Activated CD4-positive, alpha-beta T cell treated with anti-CD3 and anti-CD28 coated beads for 48 hours (primary cell): ENCODE measurements around the gene G6PC3.
A peak's percentile ranks its signal among the peaks of the same experiment; 100 is the strongest.
"Not testable (repeated sequence)": the region's sequence is repeated elsewhere in the genome, so short reads cannot be mapped to it uniquely, and the experiment has no call there.

Experiments used
- DNase-seq: peaks from one replicate; pipeline ENCODE4 v3.0.0-alpha.2; 2020

Gene G6PC3

DNA sequence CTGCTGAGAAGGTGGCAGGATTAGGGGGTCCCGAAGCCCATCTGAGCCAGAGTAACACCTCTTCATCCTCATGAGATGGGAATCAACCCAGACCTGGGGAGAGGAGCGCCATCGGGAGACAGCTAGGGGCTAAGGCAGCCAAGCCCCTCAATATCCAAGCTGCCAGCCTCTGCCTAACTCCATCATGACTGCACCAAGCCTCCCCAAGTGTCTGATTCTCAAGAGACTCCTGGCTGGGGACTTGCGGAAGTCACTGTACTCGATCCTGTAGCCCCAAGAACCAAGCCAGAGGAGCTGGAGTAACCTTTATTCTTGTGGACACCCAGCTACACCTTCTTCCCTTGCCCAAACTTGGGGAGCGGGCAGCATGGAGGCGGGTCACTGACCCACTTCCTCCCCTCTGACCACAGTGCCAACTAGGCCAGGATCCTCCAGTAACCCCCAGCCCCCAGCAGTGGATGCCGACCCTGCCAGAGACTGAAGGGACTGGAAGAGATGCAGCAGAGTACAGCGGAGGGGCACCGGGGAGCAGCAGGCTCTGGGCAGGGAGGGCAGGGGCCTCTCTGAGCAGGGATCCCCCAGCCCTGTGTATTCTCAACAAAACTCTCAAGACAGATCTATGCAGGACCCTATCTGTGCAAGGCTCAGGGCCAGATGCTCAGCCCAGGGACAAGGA is 39.6 kb downstream of the G6PC3 start:
- DNase-seq: no peak

DNA sequence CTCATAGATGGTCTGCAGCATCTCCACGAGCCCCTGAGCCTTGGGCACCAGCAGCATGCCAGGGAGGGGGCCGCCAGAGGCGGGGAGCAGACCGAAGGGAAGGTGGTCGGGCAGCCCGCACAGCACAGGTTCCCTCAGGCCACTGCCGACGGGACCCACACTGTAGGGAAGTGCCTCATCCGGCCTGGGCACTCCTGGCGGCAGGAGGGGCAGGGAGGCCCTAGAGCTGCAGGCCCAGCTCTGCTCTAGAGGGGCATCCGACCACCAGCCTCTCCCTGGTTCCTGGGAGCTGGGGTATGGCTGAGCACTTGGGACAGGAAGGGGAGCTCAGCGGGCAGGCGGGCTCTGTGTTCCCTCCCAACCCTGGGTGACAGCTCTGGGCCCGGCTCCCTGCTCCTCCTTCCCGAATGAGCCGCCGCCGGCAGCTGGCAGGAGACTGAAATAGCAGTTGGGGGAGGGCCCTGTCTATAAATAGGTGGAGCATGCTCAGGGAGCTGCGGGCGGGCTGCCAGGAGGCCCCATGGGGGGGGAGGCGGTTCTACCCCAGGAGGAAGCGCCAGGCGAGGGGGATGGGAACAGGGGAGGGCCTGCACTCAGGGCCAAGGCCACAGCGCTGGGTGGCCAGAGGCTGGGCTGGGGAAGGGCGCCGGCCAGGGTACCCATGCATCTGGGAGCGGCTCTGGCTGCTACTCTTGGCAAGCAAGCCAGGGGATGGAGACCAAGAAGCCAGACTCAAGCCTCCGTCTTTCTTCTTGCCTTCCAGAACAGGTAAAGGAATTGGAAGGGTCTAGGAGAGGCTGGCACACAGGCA is 40.5 kb downstream of the G6PC3 start:
- peak; percentile 71 for DNase-seq

DNA sequence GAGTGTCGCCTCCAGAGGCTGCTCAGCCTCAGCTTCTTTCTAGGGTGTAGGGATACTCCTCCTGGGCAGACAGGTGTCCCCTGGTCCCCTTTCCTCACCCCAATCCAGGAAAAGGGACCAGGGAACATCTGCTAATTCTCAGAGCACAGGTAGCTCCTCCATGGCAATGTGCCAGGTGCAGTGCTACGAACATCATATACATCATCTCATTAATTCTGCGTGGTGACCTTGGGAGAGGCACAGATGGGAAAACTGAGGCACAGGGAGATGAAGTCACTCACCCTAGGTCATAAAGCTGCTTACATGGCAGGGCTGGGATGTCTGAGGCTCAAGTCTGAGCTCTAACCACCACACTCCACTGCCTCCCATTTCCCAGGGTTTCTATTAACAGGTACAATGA is 41.2 kb downstream of the G6PC3 start:
- DNase-seq: no peak

DNA sequence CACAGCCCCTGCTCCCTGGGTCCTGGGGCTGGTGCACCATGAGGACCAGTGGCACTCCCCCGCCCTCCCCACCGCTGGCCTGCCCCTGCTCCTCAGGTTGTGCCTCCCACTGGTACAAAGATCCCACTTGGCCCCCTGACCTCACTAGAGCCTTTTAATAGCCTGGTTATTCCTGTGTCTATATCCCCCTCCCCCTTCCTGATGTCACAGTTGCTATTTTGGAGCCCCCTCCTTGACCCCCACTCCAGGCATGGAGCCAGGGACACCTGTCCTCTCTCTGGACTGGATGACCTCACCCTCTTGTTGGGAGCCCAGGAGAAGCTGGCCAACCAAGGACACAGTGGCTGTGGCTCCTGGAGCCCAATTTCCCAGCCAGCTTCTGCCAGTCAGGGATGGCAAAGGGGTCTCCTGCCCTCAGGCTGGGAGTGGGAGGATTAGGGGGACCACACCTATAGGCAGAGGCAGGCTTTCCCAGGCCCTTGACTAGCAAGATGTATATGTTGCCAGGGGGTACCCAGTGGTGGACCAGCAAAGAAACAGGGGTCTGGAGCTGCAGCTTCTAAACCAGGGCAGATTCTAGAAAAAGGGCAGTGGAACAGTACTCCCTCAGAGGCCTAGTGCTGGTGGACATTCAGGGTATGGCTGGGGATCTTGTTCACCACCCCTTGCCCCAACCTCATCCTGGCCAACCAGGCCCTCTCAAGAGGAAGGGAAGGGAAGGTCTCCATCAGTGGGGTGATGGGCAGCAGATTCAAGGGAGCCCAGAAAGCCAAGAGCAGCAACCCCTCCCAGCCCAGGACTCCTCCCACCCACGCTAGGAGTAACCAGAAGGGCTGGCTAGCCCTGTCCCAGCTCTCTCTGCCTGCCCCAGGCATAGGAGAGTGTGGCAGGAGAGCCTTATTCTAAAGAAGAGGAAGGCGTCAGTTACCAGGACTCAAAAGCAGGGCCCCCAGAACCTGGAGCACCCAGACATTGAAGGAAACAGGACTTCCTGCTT is 42.0 kb downstream of the G6PC3 start:
- no peak for DNase-seq

DNA sequence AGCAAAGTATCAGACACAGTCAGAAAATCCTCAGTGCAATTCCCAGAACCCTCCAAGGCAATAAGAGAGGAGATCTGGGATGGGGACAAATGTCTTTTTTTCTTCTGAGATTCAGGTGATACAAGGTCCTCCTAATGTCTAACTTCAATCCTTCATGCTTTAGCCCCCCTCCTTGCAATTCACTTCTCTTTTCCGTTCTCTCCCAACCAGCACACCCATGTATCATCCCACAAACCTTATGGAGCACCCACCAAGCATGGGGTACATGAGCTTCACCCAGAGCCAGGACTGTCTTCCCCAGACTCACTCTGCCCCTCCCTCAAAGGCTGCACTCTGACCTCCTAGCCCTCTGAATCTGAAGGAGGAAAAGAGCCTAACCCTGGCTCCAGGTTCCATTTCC is 42.8 kb downstream of the G6PC3 start:
- DNase-seq: no peak

DNA sequence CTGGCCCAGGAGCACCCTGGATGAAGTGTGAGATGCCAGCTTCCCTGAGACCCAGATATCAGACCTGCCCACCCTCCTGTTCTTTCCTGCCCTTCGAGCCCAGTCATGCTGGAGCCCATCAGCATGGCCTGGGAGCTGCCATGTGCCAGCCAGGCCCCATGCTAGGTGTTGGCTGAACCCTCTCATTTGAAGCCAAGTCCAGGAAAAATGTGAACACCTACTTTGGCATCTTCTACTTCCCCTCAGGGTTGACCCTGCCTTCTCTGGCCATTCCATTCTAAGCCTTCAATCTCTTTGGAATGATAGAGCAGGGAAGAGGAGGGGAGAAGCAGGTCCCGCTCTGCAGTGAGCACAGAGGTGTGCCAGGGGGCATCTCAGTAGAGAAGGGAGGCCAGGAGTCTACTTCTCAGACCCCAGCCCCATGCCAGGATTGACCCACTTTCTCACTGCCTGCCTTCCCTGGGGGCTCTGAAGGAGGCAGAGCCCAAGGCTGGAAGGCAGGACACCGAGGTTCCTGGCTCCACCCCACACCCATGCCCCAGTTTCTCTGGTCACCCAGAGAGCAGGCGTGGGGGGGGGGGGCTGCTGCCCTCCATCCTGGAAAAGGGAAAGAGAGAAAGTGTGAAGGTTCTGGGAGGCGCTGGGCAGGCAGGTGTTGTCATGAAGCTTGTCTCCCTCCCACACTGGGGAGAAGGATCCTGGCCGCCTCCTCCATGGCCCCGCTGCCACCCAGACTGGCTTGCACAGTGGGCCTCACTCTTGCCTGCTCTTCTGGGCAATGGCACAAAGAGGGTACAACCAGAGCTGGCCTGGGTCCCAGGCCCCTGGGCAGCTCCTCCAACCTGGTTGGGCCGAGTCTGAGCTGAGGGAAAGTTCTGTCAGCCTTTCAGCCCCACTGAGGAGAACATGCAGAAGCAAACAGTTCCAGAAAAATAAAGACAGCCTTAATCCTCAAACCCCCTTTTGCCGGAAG is 43.6 kb downstream of the G6PC3 start:
- no peak for DNase-seq

DNA sequence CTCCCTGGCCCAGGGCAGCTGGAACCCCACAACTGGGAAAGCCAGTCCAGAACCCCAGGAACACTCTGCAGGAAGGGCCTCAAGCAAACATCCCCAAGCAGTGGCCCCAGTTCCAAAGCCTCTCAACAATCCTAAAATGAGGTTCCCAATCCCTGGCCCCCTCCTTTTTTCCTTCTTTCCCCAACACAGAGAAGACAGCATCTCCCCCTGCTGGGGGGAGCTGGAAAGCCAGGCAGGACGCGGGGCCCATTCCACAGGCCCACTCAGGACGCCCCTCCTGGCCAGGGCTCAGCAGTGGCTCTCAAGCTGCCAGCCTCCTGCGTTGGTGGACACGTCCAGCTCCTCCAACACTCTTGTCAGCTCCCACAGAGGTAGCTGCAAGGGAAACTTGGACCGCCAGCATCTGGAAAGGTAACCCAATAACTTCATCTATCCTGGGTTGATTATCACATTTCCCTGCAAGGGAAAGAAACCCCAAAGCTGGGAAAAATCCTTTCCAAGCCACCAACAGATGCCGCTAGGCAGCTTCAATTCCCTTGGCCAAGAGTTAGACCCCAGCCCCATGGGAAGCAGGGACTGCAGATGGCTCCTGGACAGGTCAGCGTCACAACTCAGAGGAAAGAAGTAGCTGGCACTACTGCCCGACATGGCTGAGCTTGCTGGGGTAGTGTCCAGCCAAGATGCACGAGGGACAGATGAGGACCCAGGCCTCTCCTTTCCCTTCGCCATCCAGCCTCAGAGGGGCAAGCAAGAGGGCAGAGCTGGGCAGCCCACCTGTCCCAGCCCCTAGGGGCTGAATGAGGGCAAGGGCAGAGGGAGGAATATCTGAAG is 45.3 kb downstream of the G6PC3 start:
- peak; percentile 40 for DNase-seq

DNA sequence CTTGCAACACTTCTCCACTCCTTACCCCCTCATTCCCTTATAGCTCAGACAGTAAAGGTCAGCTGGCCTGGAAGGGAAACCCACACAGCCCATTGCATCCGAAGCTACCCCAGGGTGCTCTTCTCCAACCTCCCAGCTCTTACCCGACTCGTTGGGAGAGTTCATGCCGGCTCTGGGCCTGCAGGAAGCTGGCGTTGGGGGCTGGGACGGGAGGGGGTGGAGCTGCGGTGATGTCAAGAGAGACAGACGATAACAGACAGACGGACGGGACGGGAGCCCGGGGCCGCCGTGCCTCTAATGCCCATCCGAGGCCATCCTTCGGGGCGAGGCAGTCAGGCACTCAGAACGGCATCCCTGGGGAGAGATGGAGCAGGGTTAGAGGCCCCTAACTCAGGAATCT is 46.8 kb downstream of the G6PC3 start:
- no peak for DNase-seq

DNA sequence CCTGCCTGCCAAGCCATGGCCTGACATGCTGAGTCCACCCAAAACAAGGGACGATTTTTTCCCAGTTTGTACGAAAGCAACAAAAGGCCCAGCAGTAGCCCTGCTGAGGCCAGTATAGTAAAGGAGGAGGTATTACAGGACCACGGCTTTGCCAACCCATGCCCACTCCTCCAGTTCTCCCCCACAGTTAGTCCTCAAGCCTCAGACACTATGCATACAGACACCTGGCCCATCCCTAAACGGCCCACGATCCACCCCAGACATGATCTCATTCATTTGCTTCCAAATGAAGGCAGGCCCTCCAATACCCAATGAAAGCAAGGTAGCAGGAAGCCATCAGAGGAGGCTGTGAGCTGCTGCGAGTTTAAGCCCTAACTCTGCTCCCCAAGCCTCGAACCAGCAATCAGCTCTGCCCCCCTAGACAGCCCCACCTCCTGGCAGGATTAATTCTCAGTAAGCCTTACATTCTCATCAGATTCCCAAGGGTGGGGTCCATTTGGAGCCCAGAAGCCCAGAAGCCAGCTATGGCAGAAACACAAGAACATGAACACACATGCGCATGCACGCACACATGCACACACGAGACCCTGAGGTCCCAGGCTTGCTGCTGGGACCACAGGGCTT is 48.0 kb downstream of the G6PC3 start:
- DNase-seq: no peak

DNA sequence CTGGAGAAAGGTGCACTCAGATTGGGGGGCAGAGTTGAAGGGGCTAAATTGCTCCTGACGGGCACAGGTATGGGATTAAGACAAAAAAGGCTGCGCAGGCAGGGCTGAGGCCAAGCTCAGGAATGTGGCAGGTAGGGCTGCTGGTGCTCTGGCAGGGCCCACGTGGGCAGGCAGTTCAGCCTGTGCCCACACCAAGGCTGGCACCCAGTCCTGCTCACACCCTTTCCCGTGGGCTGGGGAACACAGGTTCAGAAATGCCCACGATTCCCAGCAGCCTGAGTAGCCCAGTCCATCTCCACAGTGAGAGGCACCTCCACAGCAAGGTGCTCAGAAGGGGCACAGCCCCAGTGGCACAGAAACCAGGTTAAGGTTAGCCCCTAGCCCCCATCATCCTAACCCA is 48.5 kb downstream of the G6PC3 start:
- no peak for DNase-seq

DNA sequence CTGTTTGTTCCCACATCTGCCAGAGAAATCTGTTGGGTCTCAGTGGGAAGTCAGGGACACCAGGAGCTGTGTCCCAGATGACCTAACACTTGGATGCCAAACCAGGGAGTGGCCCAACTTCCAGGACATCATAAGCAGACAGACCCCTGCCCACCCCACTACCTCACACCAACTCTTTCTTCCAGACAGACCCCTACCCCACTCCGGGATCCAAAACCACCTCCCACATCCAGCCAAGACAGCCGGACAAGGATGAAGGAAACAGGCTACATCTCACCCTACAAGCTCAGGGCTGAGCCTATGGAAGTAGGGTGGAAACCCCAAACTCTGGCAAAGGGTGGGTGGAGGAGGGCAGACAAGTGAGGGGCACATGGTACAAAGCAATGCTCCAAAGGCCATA is 49.3 kb downstream of the G6PC3 start:
- no peak for DNase-seq

DNA sequence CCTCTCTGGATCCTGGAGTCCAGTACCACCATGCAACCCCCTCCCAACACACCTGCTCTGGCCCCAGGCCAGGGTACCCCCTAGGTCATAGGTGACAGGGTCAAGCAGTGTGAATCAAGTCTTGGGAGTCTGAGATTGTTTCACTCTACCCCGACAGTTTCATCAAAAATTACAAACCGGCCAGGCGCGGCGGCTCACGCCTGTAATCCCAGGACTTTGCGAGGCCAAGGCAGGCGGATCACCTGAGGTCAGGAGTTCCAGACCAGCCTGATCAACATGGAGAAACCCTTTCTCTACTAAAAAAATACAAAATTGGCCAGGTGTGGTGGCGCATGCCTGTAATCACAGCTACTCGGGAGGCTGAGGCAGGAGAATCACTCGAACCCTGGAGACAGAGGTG is 49.7 kb downstream of the G6PC3 start:
- not testable (repeated sequence) for DNase-seq

DNA sequence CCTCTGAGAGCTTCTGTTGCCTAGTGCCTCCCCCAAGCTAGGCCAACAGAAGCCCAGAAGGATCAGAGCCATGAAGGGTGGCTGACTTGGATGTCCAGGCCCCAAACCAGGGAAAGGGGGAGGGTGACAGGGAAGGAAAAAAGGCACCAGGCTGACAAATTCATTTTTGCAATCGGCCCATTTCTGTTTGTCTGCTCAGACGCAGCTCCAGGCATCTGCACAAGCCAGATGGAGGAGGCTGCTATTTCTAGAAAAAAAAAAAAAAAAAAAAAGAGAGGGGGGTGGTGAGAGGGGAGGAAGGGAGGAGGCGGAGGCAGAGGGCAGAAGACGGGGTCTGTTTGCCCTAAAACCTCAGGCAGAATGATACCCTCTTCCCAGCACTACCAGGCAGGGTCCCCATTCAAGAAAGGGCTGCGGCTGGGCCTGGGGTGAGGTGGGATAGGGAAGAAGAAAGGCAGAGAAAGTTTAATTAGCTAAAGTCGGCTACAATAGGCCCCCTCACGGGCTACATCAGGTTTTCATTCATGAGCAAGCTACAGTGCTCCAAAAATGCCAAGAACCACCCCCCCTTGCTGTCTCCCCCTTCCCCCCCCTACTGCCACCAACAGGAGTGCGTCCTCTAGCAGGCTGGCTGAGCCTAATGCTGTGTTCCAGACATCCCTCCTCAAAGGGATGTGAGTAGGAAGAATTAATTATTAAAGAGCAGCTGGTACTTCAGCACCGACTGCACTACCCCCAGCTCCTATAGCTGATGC is 50.5 kb downstream of the G6PC3 start:
- DNase-seq: no peak

DNA sequence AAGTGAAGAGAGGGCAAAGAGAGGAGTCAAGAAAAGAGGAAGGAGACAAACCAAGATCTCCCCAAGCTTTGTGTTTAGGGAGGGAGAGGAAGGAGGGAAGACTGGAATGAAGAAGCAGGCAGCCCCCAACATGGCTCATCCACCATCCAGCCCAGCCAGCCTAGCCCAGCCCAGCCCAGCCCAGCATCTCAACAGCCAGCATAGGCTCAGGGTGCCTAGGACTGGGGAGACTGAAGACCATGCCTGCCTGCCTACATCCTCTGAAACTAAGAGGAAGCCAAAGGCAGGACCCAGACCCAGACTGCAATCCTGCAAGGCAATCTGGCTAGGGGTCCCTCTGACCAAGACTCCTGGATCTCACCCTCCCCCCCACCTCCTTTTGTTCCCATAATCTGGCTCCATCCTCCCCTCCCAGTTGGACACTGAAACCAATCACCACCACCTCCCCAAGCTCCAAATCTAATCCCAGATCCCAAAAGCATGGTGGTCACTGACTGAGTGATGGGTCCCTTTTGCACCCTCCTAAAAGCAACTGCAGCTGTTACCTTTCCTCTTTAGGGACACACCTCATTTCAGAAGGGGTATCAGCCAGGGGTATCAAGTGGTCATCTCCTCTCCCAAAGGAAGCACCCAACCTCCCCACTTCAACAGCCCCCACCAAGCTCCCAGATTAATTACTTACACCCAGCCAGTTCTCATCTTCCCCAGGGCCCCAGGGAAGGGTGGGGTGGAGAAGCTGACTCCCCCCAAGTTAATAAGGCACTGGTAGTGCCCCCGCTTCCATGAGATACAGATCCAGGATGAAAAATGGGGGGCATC is 51.7 kb downstream of the G6PC3 start:
- DNase-seq: no peak

DNA sequence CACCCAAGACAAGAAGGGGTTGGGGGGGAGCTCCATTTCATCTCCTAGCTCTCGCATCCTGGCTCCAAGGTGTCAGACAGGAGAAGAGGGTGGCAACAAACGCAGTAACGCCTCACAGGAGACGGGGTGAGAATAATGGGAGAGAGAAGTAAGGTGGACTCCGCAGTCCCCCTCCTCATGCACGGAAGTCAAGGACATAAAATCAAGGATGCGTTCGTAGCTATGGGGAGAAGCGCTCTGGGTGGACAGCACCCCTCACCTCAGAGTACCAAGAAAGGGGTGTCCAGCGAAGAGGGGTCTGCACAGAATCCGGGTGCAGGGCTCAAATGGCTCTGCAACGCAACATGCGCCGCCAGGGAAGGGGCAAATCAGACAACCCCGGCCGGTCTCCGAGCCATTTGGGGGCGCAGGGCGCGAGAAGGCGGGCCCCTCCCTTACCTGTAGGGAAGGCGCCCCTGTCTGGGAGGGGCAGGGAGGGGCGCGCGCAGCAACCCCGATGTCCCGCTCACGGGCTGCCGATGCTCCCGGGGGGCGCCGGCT is 52.4 kb downstream of the G6PC3 start:
- DNase-seq: peak; percentile 29

DNA sequence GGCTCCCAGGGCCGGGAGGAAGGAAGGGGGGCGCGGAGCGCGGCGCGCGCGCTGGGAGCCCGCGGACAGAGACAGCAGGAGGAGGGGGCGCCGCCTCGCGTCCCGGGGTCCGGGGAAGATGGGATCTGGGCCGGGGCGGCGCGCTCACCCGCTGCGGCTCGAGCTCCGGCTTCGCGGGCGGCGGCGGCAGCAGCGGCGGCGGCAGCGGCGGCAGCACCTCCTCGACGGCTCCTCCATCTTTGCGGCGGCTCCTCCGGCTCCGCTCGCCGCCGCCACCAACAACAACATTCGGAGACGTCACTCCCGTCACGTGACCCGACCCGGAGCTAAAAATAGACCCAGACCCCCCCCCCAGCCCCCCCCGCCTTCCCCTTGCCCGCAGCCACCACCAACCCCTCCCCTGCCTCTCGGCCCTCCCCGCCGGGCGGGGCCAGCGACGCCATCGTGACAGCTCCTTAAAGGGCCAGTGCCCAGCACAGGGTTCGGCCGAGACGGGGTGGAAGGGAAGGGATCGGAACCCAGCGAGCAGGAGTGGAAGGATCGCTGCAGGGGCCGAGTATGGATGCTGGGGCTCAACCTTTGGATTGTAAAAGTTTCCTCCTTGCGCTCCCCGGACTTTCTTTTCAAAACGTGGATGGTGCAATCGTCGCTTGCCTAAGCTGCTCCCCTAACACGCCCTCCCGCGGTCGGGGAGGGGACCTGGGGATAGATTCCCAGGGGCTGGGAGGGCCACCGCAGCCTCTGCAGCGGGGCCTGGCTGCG is 53.0 kb downstream of the G6PC3 start, which contains the start of gene HDAC5:
Gene HDAC5, minus strand, starts transcription at position 286 of the 762 bp plus-strand sequence. CDS start 6,126 bp downstream, outside the sequence.
- DNase-seq: peak; percentile 97

DNA sequence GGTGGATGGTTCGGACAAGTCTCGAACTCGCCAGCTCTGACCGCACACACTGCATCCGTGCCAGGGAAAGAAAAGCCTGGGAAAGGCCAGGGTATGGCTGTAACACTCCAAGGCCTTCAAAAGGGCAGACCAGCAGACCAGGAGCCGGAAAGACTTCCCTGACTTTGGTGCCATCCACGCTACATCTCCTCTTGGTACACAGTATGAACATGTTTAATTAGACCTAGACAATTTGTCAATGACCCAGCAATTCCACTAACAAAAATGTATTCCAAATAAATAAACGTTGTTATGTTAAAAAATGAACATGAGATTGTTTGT is 53.5 kb downstream of the G6PC3 start:
- no peak for DNase-seq
